Ovary (tissue), 9 donors: ENCODE results near the gene DOP1B. TPM values are rescaled to one million over a fixed set of nuclear protein-coding genes. Genes with fewer than 3 reads are reported as not detected.
"Not testable (repeated sequence)": the region's sequence is repeated elsewhere in the genome, so short reads cannot be mapped to it uniquely, and the experiment has no call there.

Experiments used
- DNase-seq, 5 donors: peaks; one replicate each; pipeline ENCODE4 v3.0.0-alpha.2; 2019 to 2020
- H3K27ac ChIP-seq, 2 donors: fragments of 200-600 bp; one replicate each; pipeline versions ENCODE4 v1.5.1 to v1.8.0; 2019 to 2022
- H3K27me3 ChIP-seq: fragments of 200-600 bp; one replicate; pipeline ENCODE4 v1.8.0; 2022
- H3K36me3 ChIP-seq: fragments of 200-600 bp; sonication (generic); one replicate; pipeline ENCODE4 v1.5.1; 2019
- H3K4me1 ChIP-seq: one replicate; pipeline ENCODE4 v1.8.1; 2013; ENCODE audit warnings: mild to moderate bottlenecking, moderate library complexity; ENCODE audit not compliant: insufficient read depth
- H3K4me3 ChIP-seq: fragments of 200-600 bp; sonication (generic); one replicate; pipeline ENCODE4 v1.5.1; 2017
- H3K9me3 ChIP-seq, 2 donors: fragments of 200-600 bp in 1 of 2; sonication (generic) in 1 of 2; one replicate each; pipeline versions ENCODE4 v1.5.1 to v1.8.1; 2013 to 2019; ENCODE audit warnings: mild to moderate bottlenecking in 1 of 2, moderate library complexity in 1 of 2
- CTCF ChIP-seq, 3 donors: fragments of 450-650 bp in 2 of 3; fragments of 200-600 bp in 1 of 3; IDR thresholded peaks; one replicate each; pipeline versions ENCODE4 v1.5.1 to v1.8.0; 2016 to 2022; ENCODE audit warnings: antibody characterized with exemption in 3 of 3, mild to moderate bottlenecking in 1 of 3
- EP300 ChIP-seq: sonication (generic); formaldehyde crosslinking; IDR thresholded peaks from one replicate; pipeline ENCODE4 v1.6.1; 2017; ENCODE audit warnings: antibody characterized with exemption
- POLR2A ChIP-seq: fragments of 450-650 bp; IDR thresholded peaks from one replicate; pipeline ENCODE4 v1.6.1; 2017; ENCODE audit warnings: antibody characterized with exemption, mild to moderate bottlenecking, moderate library complexity
- WGBS, 3 donors: extraction: QIAGEN DNeasy Blood & Tissue Kit in 1 of 3; methylation state at CpG; one replicate each; pipeline versions ENCODE4 v1.1.5 to v1.1.7; 2013 to 2017; 5-methylcytosine and 5-hydroxymethylcytosine counted together
- intact Hi-C, 4 donors: fragments of 100-400 bp; cut with DNase I; formaldehyde crosslinking; loops; one replicate each; pipeline versions ENCODE4 v1.11.0 to v1.15.1; 2022 to 2023
- polyA plus RNA-seq, 2 donors: library from polyadenylated mRNA; stranded (reverse); fragments of 200-250 nt in 1 of 2; fragments of 350-450 nt in 1 of 2; fragmentation: Illumina TruSeq in 1 of 2; extraction: RNeasy Lipid Tissue Mini Kit (QIAGEN cat#74804) in 1 of 2; gene quantifications; one replicate each; pipeline ENCODE4 v1.2.3, GENCODE V29; 2013 to 2014
- total RNA-seq, 7 donors: library from RNA; depleted of rRNA in 2 of 7; stranded (reverse); fragments of >200 nt in 2 of 7; fragmentation: NEBNext Ultra II Directional in 3 of 7; extraction: Animal tissue kit (Norgen Biotek cat#: 25700) in 3 of 7; gene quantifications; one replicate each; pipeline versions ENCODE4 v1.1.0 to v1.2.4, GENCODE V29; 2016 to 2023
- donor health status: DM: no; HTN: no; CAD: no; lungs with moderate emphysema.
- donor health status: DM: no; HTN: no; CAD: no.
- donor health status: Bipolar disorder and iron deficiency.
- donor health status: DM: yes; HTN: yes; CAD: no.
- donor health status: DM: no; HTN: no; CAD: no.
- donor health status: DM: yes; HTN: yes; CAD: no.

DOP1B gene
- total and polyA plus RNA-seq, 9 donors = 2.3 to 12.5 (median 6.3) TPM

- intact Hi-C loops = no loop called here
- H3K4me1 ChIP-seq = peaks cover 1% of the 10 kb centered on the region
- H3K36me3 ChIP-seq = no peaks in the 10 kb centered on the region
- 96 to 97% (median 96%) methylated on average over 5 of the region's 5 CpGs for WGBS, 3 donors
- no peak for DNase-seq
- H3K27me3 ChIP-seq = no peaks in the 10 kb centered on the region
- H3K4me3 ChIP-seq = no peak overlapping the region
- no peak overlapping the region for H3K27ac ChIP-seq
- TF ChIP-seq EP300 (no peak), POLR2A (no peak), CTCF (IDR thresholded peaks at IDR 0.05) (no peak)
- H3K9me3 ChIP-seq = no peaks in the 10 kb centered on the region
Observed at GRCh38 chr21:36126621-36127110, 30.0 kb upstream of the DOP1B start.

GRCh38 chr21:36127250-36127904, 29.2 kb upstream of the DOP1B start:
- no peak overlapping the region for H3K27ac ChIP-seq
- WGBS, 3 donors = 84 to 87% (median 85%) methylated on average over 10 of the region's 10 CpGs

GRCh38 chr21:36127977-36128376, 28.6 kb upstream of the DOP1B start:
- intact Hi-C loops = no loop called here
- Histone ChIP-seq H3K4me3 (no peak overlapping the region), H3K36me3 (no peaks in the 10 kb centered on the region), H3K9me3 (no peaks in the 10 kb centered on the region), H3K27me3 (no peaks in the 10 kb centered on the region), H3K27ac (no peak overlapping the region), H3K4me1 (peaks cover 1% of the 10 kb centered on the region)
- TF ChIP-seq EP300 = no peak
- no peak for TF ChIP-seq POLR2A
- DNase-seq = no peak
- 75 to 78% (median 75%) methylated on average over 5 of the region's 5 CpGs for whole genome bisulfite sequencing, 3 donors

More at GRCh38 chr21:36127250-36127904, 29.2 kb upstream of the DOP1B start:
- no peaks in the 10 kb centered on the region for H3K27me3 ChIP-seq
- H3K36me3 ChIP-seq = no peaks in the 10 kb centered on the region
- no peaks in the 10 kb centered on the region for H3K9me3 ChIP-seq
- H3K4me1 ChIP-seq = peaks cover 1% of the 10 kb centered on the region
- H3K4me3 ChIP-seq = no peak overlapping the region
- DNase-seq = peak in 1 of 5 donors; percentile 11
- TF ChIP-seq POLR2A (no peak), EP300 (no peak), CTCF (IDR thresholded peaks at IDR 0.05) (no peak)
- intact Hi-C loops = no loop called here

- H3K27ac ChIP-seq = no peak overlapping the region
- intact Hi-C loops = no loop called here
- H3K36me3 ChIP-seq = no peaks in the 10 kb centered on the region
- 25 to 34% (median 31%) methylated on average over 2 of the region's 2 CpGs for WGBS, 3 donors
- no peak for DNase-seq
- no peaks in the 10 kb centered on the region for H3K27me3 ChIP-seq
- H3K9me3 ChIP-seq = no peaks in the 10 kb centered on the region
- peaks cover 1% of the 10 kb centered on the region for H3K4me1 ChIP-seq
- H3K4me3 ChIP-seq = peak overlapping the region; percentile 38
- TF ChIP-seq POLR2A (no peak), CTCF (IDR thresholded peaks at IDR 0.05) (no peak), EP300 (no peak)
Observed at GRCh38 chr21:36129219-36129618, 27.4 kb upstream of the DOP1B start.

- H3K27me3 ChIP-seq, H3K27ac ChIP-seq, H3K4me1 ChIP-seq, intact Hi-C loops, H3K9me3 ChIP-seq, DNase-seq, H3K36me3 ChIP-seq: not testable (repeated sequence)
- 17 to 34% (median 22%) methylated on average over 5 to 11 of the region's 18 CpGs for WGBS, 3 donors
- peak overlapping the region; percentile 38 for H3K4me3 ChIP-seq
Observed at GRCh38 chr21:36130414-36130762, 26.2 kb upstream of the DOP1B start.

GRCh38 chr21:36130839-36131238, 25.8 kb upstream of the DOP1B start:
- H3K36me3 ChIP-seq, H3K4me1 ChIP-seq, H3K4me3 ChIP-seq, H3K9me3 ChIP-seq, H3K27ac ChIP-seq, intact Hi-C loops, H3K27me3 ChIP-seq, DNase-seq: not testable (repeated sequence)
- WGBS, 3 donors = 90 to 93% (median 91%) methylated on average over 5 of the region's 5 CpGs
